Choroid plexus epithelial cell (primary cell): Measurements from ENCODE around the gene PROSER1.
A peak's percentile ranks its signal among the peaks of the same experiment; 100 is the strongest.
"Not testable (repeated sequence)": the region's sequence is repeated elsewhere in the genome, so short reads cannot be mapped to it uniquely, and the experiment has no call there.

ENCODE experiments used
- DNase-seq: peaks from one replicate; pipeline ENCODE4 v3.0.0-alpha.2; 2010; ENCODE audit warnings: low read depth
- H3K4me3 ChIP-seq: 2 replicates; pipeline ENCODE4 v1.5.1; 2011; ENCODE audit warnings: low read depth, mild to moderate bottlenecking, control low read depth, low read length, moderate library complexity
- TF ChIP-seq, protein P1 (sequence below): conservative IDR thresholded peaks from 2 replicates; pipeline ENCODE4 v1.5.1; 2011; ENCODE audit warnings: low read depth, mild to moderate bottlenecking, control low read depth, inconsistent platforms, low read length, moderate library complexity

PROSER1 gene

GRCh38 chr13:39016087-39016486 is 21.8 kb downstream of the PROSER1 start:
- TF ChIP-seq, protein P1, sequence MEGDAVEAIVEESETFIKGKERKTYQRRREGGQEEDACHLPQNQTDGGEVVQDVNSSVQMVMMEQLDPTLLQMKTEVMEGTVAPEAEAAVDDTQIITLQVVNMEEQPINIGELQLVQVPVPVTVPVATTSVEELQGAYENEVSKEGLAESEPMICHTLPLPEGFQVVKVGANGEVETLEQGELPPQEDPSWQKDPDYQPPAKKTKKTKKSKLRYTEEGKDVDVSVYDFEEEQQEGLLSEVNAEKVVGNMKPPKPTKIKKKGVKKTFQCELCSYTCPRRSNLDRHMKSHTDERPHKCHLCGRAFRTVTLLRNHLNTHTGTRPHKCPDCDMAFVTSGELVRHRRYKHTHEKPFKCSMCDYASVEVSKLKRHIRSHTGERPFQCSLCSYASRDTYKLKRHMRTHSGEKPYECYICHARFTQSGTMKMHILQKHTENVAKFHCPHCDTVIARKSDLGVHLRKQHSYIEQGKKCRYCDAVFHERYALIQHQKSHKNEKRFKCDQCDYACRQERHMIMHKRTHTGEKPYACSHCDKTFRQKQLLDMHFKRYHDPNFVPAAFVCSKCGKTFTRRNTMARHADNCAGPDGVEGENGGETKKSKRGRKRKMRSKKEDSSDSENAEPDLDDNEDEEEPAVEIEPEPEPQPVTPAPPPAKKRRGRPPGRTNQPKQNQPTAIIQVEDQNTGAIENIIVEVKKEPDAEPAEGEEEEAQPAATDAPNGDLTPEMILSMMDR: no peak
- H3K4me3 ChIP-seq: no peak overlapping the region
- DNase-seq: no peak

DNA sequence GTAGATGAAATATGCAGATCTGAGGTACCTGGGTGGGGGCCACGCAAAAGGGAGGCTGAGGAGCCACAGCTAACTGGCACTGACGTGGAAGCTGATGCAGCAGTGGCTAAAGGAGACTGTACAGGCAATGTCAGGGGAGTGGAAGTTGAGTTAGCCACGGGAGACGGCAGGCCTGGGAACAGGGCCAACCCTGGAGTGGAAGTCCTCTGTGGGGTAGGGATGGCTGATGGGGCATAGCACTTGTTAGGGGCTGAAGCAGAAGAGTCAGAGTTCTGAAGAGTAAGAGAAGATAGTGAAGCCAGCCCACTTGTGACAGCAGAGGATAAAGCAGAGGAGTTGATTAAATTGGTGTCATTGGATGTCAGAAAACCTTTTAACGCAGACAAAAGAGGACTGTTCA is 24.4 kb downstream of the PROSER1 start:
- TF ChIP-seq, protein P1: no peak
- no peak overlapping the region for H3K4me3 ChIP-seq
- no peak for DNase-seq

DNA sequence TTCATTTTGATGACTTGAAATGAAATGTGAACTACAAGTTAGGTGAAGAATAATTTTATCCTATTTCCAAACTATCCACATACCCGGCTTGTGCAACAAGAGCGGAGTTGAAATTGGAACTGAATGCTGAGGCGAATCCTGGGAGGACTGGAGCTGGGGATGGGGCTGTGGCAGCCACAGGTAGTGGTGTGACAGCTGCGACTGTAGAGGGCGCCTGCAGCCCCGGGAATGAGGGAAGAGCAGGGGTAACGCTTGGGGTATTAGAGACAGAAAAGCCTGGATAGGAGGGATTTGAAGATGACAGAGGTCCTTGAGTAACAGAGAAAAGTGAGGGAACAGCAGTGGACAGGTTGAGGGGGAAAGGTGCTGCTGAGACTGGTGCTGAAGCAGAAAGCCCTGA is 25.3 kb downstream of the PROSER1 start:
- H3K4me3 ChIP-seq: no peak overlapping the region
- TF ChIP-seq, protein P1: no peak
- no peak for DNase-seq

GRCh38 chr13:39006371-39007111 is 31.3 kb downstream of the PROSER1 start:
- not testable (repeated sequence) for DNase-seq, H3K4me3 ChIP-seq

DNA sequence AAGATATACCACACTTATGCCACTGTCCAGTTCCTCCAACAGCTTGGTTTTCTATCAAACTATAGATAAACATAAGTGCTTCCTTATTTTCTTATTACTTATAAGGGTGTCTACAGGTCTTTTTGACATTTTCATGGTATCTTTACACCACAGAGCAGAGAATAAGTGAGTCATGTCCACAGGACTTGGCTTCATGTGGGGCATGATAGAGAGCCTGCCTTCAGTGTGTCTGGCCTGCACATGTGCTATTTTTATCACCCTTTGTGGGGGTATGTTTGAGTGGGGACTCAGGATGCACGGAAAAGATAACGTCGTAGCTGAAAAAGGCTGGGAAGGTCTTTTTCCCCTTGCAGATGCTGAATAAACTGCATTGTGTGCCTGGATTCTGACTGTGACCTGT is 39.1 kb downstream of the PROSER1 start:
- no peak overlapping the region for H3K4me3 ChIP-seq
- DNase-seq: no peak
- TF ChIP-seq, protein P1: no peak

DNA sequence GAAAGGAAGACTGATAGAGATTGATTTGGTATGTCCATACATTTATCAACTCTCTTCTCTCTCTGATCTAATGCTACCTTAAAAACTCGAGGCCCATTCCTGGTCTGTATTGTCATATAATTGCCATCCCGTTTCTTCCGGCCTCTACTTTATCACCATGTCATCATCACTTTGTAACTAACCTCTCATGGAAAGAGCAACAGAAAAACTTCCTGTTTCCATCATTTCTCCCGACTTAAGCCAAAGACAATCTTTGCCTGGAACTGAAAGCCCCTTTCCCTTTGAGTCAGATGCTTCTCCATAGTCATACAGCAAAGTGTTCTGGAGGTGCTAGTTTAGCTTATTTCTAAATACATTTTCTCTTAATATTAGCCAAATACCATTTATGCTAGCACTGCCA is 44.5 kb downstream of the PROSER1 start:
- no peak overlapping the region for H3K4me3 ChIP-seq
- TF ChIP-seq, protein P1: no peak
- no peak for DNase-seq

- TF ChIP-seq, protein P1: no peak
- H3K4me3 ChIP-seq: no peak within 1 kb of the TSS
- DNase-seq: peak; percentile 54
Measured at GRCh38 chr13:38990693-38991092, 47.2 kb downstream of the PROSER1 start, which contains the start of gene STOML3. STOML3 (minus strand) TSS chr13:38990831; CDS start chr13:38990721, 110 bp downstream.
